ENCODE measurements around the gene CDK5RAP1.
A peak's percentile ranks its signal among the peaks of the same experiment; 100 is the strongest.

Gene CDK5RAP1

DNA sequence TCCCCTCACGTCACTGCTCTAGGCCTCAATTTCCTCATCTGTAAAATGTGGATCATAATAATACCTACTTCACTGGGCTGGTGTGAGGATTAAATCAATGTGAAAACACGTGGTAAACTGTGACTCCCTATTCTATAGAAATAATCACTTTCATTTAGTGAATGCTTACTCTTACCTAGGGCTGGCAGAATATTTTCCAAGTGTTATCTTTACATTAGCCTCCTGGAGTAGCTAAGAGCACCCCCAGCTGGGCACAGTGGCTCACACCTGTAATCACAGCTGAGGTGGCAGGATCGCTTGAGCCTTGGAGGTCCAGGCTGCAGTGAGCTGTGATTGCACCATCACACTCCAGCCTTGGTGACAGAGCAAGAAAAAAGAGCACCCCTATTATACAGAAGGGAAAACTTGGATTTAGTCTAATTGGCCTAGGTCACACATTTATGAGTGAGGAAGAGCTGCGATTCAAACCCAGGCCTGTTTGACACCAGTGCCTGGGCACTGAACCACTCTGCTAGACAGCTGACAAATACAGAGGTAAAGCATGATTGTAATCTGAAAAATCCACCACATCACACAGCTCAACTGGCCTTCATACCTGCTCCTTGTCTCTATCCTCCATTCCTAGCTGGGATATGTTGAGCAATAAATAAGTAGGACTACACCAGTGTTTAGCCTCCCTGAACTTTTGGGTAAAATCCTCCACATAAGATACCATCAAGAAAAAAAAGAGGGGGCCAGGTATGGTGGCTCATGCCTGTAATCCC, 43.7 kb upstream of the CDK5RAP1 start:
- Histone ChIP-seq H2BK5ac (ENCODE audit: low read depth, low read length, poor library complexity) (no peak overlapping the region), H3K27ac (ENCODE audit: low read depth, low read length) (no peak overlapping the region), H3K14ac (ENCODE audit: low read length) (no peak overlapping the region), H2BK12ac (ENCODE audit: low read length) (no peak overlapping the region), H3K9me3 (ENCODE audit: insufficient read depth, low read depth, low read length) (no peaks in the 10 kb centered on the region), H4K12ac (ENCODE audit: low read depth, low read length) (no peak overlapping the region), H4K8ac (ENCODE audit: low read depth, low read length) (no peak overlapping the region), H3K9ac (ENCODE audit: low read length) (no peak overlapping the region), H3K4me2 (ENCODE audit: low read length) (no peak overlapping the region), H2AFZ (ENCODE audit: insufficient read depth, low read length, poor library complexity) (no peak overlapping the region), H3K18ac (ENCODE audit: low read length) (no peak overlapping the region), H3K4me3 (ENCODE audit: low read depth, low read length) (no peak overlapping the region), H3K4me1 (ENCODE audit: control insufficient read depth in 1 of 2, insufficient read depth in 2 of 2, low read length in 2 of 2) (peaks cover 2 to 6% of the 10 kb centered on the region in 2 experiments), H2AK5ac (ENCODE audit: low read length) (no peak overlapping the region), H3K27me3 (ENCODE audit: insufficient read depth, low read length) (peaks cover 12% of the 10 kb centered on the region), H3K79me1 (ENCODE audit: low read length) (no peaks in the 10 kb centered on the region), H3K23ac (ENCODE audit: low read length) (no peak overlapping the region), H3K79me2 (ENCODE audit: control insufficient read depth, insufficient read depth, low read length, poor library complexity) (no peaks in the 10 kb centered on the region), H3K36me3 (ENCODE audit: control insufficient read depth in 1 of 2, insufficient read depth in 2 of 2, low read length in 2 of 2) (no peaks in the 10 kb centered on the region), H3K4ac (ENCODE audit: low read depth, low read length) (no peak overlapping the region), H4K91ac (ENCODE audit: low read depth, low read length) (no peak overlapping the region), H2BK120ac (ENCODE audit: insufficient read depth, low read length, poor library complexity) (no peak overlapping the region)
- DNase-seq: peak; percentile 67 to 85
- WGBS (ENCODE audit: extremely low coverage, insufficient coverage, insufficient read length): no CpG with 5 or more reads among the region's 4 CpGs

- H3K23ac ChIP-seq (ENCODE audit: low read length): no peak within 1 kb of the TSS
Observed at GRCh38 chr20:33443512-33444239, 42.4 kb upstream of the CDK5RAP1 start, which contains the start of gene SNTA1. Gene SNTA1, minus strand, starts transcription at chr20:33443763. Its CDS starts 143 bp downstream, at chr20:33443620.

DNA sequence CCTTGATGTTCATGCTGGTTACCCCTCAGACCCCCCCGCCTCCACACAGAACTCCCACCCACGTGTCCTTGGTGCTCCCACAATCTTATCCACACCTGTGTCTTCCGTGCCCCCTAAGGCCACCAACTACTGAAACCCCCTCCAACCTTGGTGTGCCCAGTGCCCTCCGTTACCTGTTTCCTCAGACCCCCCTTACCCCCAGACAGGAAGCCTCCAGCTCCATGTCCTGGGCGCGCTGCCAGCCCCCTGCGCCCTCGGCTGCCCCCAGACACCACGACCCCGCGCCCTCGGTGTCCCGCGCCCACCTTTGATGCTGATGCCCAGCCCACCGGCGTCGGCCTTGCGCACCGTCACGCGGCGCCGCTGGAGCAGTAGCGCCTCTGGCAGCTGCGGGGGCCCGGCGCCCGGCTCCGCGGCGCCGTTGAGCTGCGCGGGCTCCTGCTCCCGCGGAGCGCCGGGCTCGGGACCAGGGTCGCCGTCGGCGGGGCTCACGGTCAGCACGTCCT, 41.7 kb upstream of the CDK5RAP1 start:
- WGBS (ENCODE audit: extremely low coverage, insufficient coverage, insufficient read length): no CpG with 5 or more reads among the region's 45 CpGs
- no peaks in the 10 kb centered on the region for H3K36me3 ChIP-seq (ENCODE audit: control insufficient read depth in 1 of 2, insufficient read depth in 2 of 2, low read length in 2 of 2)
- DNase-seq: peak in 1 of 2 donors; percentile 20

More at GRCh38 chr20:33443512-33444239, 42.4 kb upstream of the CDK5RAP1 start, which contains the start of gene SNTA1:
- Histone ChIP-seq H4K8ac (ENCODE audit: low read depth, low read length) (peak within 1 kb of the TSS; percentile 30), H3K18ac (ENCODE audit: low read length) (peak within 1 kb of the TSS; percentile 33), H3K4me1 (ENCODE audit: control insufficient read depth in 1 of 2, insufficient read depth in 2 of 2, low read length in 2 of 2) (peaks cover 2 to 6% of the 10 kb centered on the region in 2 experiments), H3K4me3 (ENCODE audit: low read depth, low read length) (peak within 1 kb of the TSS; percentile 80), H3K9me3 (ENCODE audit: insufficient read depth, low read depth, low read length) (no peaks in the 10 kb centered on the region), H3K4ac (ENCODE audit: low read depth, low read length) (no peak within 1 kb of the TSS), H4K12ac (ENCODE audit: low read depth, low read length) (no peak within 1 kb of the TSS), H2BK120ac (ENCODE audit: insufficient read depth, low read length, poor library complexity) (no peak within 1 kb of the TSS), H2AK5ac (ENCODE audit: low read length) (no peak within 1 kb of the TSS), H2BK12ac (ENCODE audit: low read length) (no peak within 1 kb of the TSS), H2BK5ac (ENCODE audit: low read depth, low read length, poor library complexity) (no peak within 1 kb of the TSS), H3K79me2 (ENCODE audit: control insufficient read depth, insufficient read depth, low read length, poor library complexity) (no peaks in the 10 kb centered on the region), H4K91ac (ENCODE audit: low read depth, low read length) (no peak within 1 kb of the TSS), H3K27me3 (ENCODE audit: insufficient read depth, low read length) (peaks cover 12% of the 10 kb centered on the region), H3K4me2 (ENCODE audit: low read length) (peak within 1 kb of the TSS; percentile 87), H2AFZ (ENCODE audit: insufficient read depth, low read length, poor library complexity) (peak within 1 kb of the TSS; percentile 72), H3K14ac (ENCODE audit: low read length) (no peak within 1 kb of the TSS), H3K36me3 (ENCODE audit: control insufficient read depth in 1 of 2, insufficient read depth in 2 of 2, low read length in 2 of 2) (no peaks in the 10 kb centered on the region), H3K27ac (ENCODE audit: low read depth, low read length) (no peak within 1 kb of the TSS), H3K9ac (ENCODE audit: low read length) (no peak within 1 kb of the TSS), H3K79me1 (ENCODE audit: low read length) (no peaks in the 10 kb centered on the region)
- DNase-seq: peak; percentile 83 to 85
- no CpG with 5 or more reads among the region's 75 CpGs for WGBS (ENCODE audit: extremely low coverage, insufficient coverage, insufficient read length)

GRCh38 chr20:33442136-33443005, 41.1 kb upstream of the CDK5RAP1 start:
- no peak overlapping the region for H3K9ac ChIP-seq (ENCODE audit: low read length)
- no CpG with 5 or more reads among the region's 9 CpGs for WGBS (ENCODE audit: extremely low coverage, insufficient coverage, insufficient read length)
- H3K4me2 ChIP-seq (ENCODE audit: low read length): peak overlapping the region; percentile 87
- no peak overlapping the region for H2BK120ac ChIP-seq (ENCODE audit: insufficient read depth, low read length, poor library complexity)
- H3K18ac ChIP-seq (ENCODE audit: low read length): no peak overlapping the region
- H4K91ac ChIP-seq (ENCODE audit: low read depth, low read length): no peak overlapping the region
- no peak overlapping the region for H2AFZ ChIP-seq (ENCODE audit: insufficient read depth, low read length, poor library complexity)
- H2AK5ac ChIP-seq (ENCODE audit: low read length): no peak overlapping the region
- H2BK5ac ChIP-seq (ENCODE audit: low read depth, low read length, poor library complexity): no peak overlapping the region
- H3K14ac ChIP-seq (ENCODE audit: low read length): no peak overlapping the region
- H3K36me3 ChIP-seq (ENCODE audit: control insufficient read depth in 1 of 2, insufficient read depth in 2 of 2, low read length in 2 of 2): no peaks in the 10 kb centered on the region
- H3K79me2 ChIP-seq (ENCODE audit: control insufficient read depth, insufficient read depth, low read length, poor library complexity): no peaks in the 10 kb centered on the region
- no peaks in the 10 kb centered on the region for H3K79me1 ChIP-seq (ENCODE audit: low read length)
- no peak overlapping the region for H4K8ac ChIP-seq (ENCODE audit: low read depth, low read length)
- H3K4ac ChIP-seq (ENCODE audit: low read depth, low read length): no peak overlapping the region
- no peak overlapping the region for H3K27ac ChIP-seq (ENCODE audit: low read depth, low read length)
- H4K12ac ChIP-seq (ENCODE audit: low read depth, low read length): no peak overlapping the region
- DNase-seq: no peak
- no peaks in the 10 kb centered on the region for H3K9me3 ChIP-seq (ENCODE audit: insufficient read depth, low read depth, low read length)
- H3K23ac ChIP-seq (ENCODE audit: low read length): no peak overlapping the region
- H2BK12ac ChIP-seq (ENCODE audit: low read length): no peak overlapping the region
- H3K4me3 ChIP-seq (ENCODE audit: low read depth, low read length): peak overlapping the region; percentile 10
- H3K27me3 ChIP-seq (ENCODE audit: insufficient read depth, low read length): peaks cover 10% of the 10 kb centered on the region
- H3K4me1 ChIP-seq (ENCODE audit: control insufficient read depth in 1 of 2, insufficient read depth in 2 of 2, low read length in 2 of 2): peaks cover 2 to 6% of the 10 kb centered on the region in 2 experiments

More for the DNA sequence above, 41.7 kb upstream of the CDK5RAP1 start:
- no peak overlapping the region for H3K27ac ChIP-seq (ENCODE audit: low read depth, low read length)
- H3K4me3 ChIP-seq (ENCODE audit: low read depth, low read length): peak overlapping the region; percentile 80
- H3K18ac ChIP-seq (ENCODE audit: low read length): no peak overlapping the region
- H3K79me1 ChIP-seq (ENCODE audit: low read length): no peaks in the 10 kb centered on the region
- no peak overlapping the region for H4K91ac ChIP-seq (ENCODE audit: low read depth, low read length)
- no peak overlapping the region for H2AK5ac ChIP-seq (ENCODE audit: low read length)
- no peak overlapping the region for H3K4ac ChIP-seq (ENCODE audit: low read depth, low read length)
- H4K12ac ChIP-seq (ENCODE audit: low read depth, low read length): no peak overlapping the region
- H3K4me2 ChIP-seq (ENCODE audit: low read length): peak overlapping the region; percentile 87
- H3K9ac ChIP-seq (ENCODE audit: low read length): no peak overlapping the region
- no peak overlapping the region for H2BK12ac ChIP-seq (ENCODE audit: low read length)
- H3K9me3 ChIP-seq (ENCODE audit: insufficient read depth, low read depth, low read length): no peaks in the 10 kb centered on the region
- peak overlapping the region; percentile 72 for H2AFZ ChIP-seq (ENCODE audit: insufficient read depth, low read length, poor library complexity)
- H3K27me3 ChIP-seq (ENCODE audit: insufficient read depth, low read length): peaks cover 10% of the 10 kb centered on the region
- no peak overlapping the region for H2BK5ac ChIP-seq (ENCODE audit: low read depth, low read length, poor library complexity)
- no peak overlapping the region for H3K14ac ChIP-seq (ENCODE audit: low read length)
- no peaks in the 10 kb centered on the region for H3K79me2 ChIP-seq (ENCODE audit: control insufficient read depth, insufficient read depth, low read length, poor library complexity)
- H2BK120ac ChIP-seq (ENCODE audit: insufficient read depth, low read length, poor library complexity): no peak overlapping the region
- H4K8ac ChIP-seq (ENCODE audit: low read depth, low read length): no peak overlapping the region
- H3K4me1 ChIP-seq (ENCODE audit: control insufficient read depth in 1 of 2, insufficient read depth in 2 of 2, low read length in 2 of 2): peaks cover 2 to 6% of the 10 kb centered on the region in 2 experiments
- no peak overlapping the region for H3K23ac ChIP-seq (ENCODE audit: low read length)
